ENCODE results near the gene RFX4.

RFX4 gene

GRCh38 chr12:106573239-106573638 is 9.6 kb upstream of the RFX4 start:
- TF ChIP-seq, protein P1, sequence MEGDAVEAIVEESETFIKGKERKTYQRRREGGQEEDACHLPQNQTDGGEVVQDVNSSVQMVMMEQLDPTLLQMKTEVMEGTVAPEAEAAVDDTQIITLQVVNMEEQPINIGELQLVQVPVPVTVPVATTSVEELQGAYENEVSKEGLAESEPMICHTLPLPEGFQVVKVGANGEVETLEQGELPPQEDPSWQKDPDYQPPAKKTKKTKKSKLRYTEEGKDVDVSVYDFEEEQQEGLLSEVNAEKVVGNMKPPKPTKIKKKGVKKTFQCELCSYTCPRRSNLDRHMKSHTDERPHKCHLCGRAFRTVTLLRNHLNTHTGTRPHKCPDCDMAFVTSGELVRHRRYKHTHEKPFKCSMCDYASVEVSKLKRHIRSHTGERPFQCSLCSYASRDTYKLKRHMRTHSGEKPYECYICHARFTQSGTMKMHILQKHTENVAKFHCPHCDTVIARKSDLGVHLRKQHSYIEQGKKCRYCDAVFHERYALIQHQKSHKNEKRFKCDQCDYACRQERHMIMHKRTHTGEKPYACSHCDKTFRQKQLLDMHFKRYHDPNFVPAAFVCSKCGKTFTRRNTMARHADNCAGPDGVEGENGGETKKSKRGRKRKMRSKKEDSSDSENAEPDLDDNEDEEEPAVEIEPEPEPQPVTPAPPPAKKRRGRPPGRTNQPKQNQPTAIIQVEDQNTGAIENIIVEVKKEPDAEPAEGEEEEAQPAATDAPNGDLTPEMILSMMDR (IDR thresholded peaks at IDR 0.05): no peak
- H3K36me3 Mint-ChIP-seq (ENCODE audit: low read depth): no peaks in the 10 kb centered on the region
- H3K4me3 Mint-ChIP-seq: no peak overlapping the region
- H3K9me3 Mint-ChIP-seq: peaks cover 13% of the 10 kb centered on the region
- H3K27ac Mint-ChIP-seq: no peak overlapping the region
- H3K4me1 Mint-ChIP-seq: no peaks in the 10 kb centered on the region
- H3K27me3 Mint-ChIP-seq (ENCODE audit: low read depth, poor library complexity): peaks cover 69% of the 10 kb centered on the region
- DNase-seq: no peak

GRCh38 chr12:106576848-106577247 is 6.0 kb upstream of the RFX4 start:
- Mint-ChIP-seq H3K4me3 (no peak overlapping the region), H3K36me3 (ENCODE audit: low read depth) (no peaks in the 10 kb centered on the region), H3K27ac (no peak overlapping the region), H3K4me1 (peaks cover 2% of the 10 kb centered on the region), H3K27me3 (ENCODE audit: low read depth, poor library complexity) (peaks cover 90% of the 10 kb centered on the region), H3K9me3 (no peaks in the 10 kb centered on the region)
- no peak for DNase-seq
- TF ChIP-seq, protein P1 (IDR thresholded peaks at IDR 0.05): no peak

GRCh38 chr12:106580671-106581508 is 1.9 kb upstream of the RFX4 start:
- TF ChIP-seq, protein P1 (IDR thresholded peaks at IDR 0.05): no peak
- no peaks in the 10 kb centered on the region for H3K9me3 Mint-ChIP-seq
- H3K36me3 Mint-ChIP-seq (ENCODE audit: low read depth): no peaks in the 10 kb centered on the region
- peaks cover 33% of the 10 kb centered on the region for H3K4me1 Mint-ChIP-seq
- peak; percentile 10 for DNase-seq
- H3K27ac Mint-ChIP-seq: no peak overlapping the region
- H3K27me3 Mint-ChIP-seq (ENCODE audit: low read depth, poor library complexity): peaks cover 98% of the 10 kb centered on the region
- H3K4me3 Mint-ChIP-seq: peak overlapping the region; percentile 28

DNA sequence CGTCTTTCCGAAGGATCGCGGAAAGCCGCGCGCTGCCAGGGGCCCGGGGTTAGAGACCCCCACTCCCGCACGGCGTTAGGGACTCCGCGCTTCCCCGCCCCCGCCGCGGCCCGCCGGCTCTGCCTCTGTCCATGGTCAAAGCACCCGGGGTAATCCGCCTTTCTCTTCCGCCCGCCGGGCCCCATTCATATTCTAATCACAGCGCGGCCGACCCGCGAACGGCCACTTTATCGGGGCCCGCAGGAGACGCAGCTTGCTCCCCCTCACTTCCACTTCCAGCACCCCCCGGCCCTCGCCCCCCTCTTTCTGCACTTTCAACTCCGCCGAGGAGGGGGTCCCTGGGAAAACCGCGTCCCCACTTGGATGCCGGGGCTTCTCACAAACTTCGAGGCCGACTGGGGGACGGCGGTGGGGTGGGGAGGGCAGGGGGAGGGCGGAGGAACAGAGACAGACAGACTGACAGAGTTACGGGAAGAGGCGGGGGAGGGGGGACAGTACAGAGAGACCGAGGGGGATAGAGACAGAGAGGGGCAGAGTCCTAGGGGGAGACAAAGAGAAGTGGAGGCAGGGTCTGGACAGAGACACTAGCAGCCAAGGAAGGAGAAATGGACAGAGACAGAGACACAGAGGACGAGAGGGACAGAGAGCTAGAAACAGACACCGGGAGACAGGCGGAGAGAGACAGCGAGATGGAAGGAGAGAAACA is 1.1 kb upstream of the RFX4 start:
- H3K27me3 Mint-ChIP-seq (ENCODE audit: low read depth, poor library complexity): peaks cover 99% of the 10 kb centered on the region

GRCh38 chr12:106582249-106582591 is 584 bp upstream of the RFX4 start:
- TF ChIP-seq, protein P1 (IDR thresholded peaks at IDR 0.05): no peak
- DNase-seq: peak; percentile 11
- peaks cover 100% of the 10 kb centered on the region for H3K27me3 Mint-ChIP-seq (ENCODE audit: low read depth, poor library complexity)
- H3K4me1 Mint-ChIP-seq: peaks cover 43% of the 10 kb centered on the region
- H3K36me3 Mint-ChIP-seq (ENCODE audit: low read depth): no peaks in the 10 kb centered on the region
- no peaks in the 10 kb centered on the region for H3K9me3 Mint-ChIP-seq
- H3K4me3 Mint-ChIP-seq: peak overlapping the region; percentile 66
- H3K27ac Mint-ChIP-seq: no peak overlapping the region

More for the DNA sequence above, 1.1 kb upstream of the RFX4 start:
- Mint-ChIP-seq H3K27ac (no peak overlapping the region), H3K36me3 (ENCODE audit: low read depth) (no peaks in the 10 kb centered on the region), H3K4me3 (peak overlapping the region; percentile 66), H3K4me1 (peaks cover 39% of the 10 kb centered on the region), H3K9me3 (no peaks in the 10 kb centered on the region)
- peak; percentile 81 for DNase-seq
- TF ChIP-seq, protein P1 (IDR thresholded peaks at IDR 0.05): no peak

All from nephron progenitor cell (in vitro differentiated cells).